ENCODE data around the gene PCDHGC4.

DNA sequence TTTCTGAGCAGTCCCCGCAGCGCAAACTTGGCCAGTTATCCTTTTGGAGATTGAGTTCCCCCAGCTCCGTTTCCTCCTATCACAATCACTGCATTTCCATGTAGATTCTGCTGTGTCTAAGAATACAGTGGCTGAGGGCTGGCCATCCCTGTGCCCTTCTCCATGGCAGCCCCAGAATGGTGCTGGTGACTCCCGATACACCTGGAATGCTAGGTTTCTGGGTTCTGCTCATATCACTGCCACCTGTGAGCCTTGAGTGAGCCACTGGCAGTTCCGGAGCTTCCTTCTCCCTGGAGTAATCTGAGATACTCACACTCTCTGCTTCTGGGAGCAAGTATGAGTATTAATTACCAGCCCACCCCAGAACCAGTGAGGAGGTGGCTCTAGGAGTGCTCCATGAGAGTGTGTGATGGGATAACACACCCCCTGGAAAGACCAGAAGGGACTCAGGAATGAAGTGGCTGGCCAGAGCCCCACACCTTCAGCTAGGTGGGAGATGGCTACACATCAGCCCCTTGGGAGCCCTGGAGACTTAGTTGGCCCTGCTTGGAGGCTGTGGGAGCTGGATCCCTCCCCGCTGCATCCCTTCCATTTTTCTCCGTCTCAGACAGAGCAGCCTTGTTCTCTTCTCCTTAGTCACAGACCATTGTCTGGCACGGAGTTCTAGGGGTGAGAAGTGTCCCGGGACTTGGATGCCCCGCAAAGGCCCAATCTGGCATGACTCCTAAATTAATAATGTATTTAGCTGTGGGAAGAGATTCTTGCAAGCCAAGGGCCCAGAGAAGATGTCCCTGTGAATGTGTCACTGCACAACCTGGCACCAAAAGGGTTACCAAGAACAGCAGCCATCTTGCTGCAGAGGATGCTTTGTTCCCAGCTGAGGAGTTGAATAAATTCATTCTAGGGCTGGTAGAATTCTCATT, 8.9 kb downstream of the PCDHGC4 start:
- TF ChIP-seq, protein P1, sequence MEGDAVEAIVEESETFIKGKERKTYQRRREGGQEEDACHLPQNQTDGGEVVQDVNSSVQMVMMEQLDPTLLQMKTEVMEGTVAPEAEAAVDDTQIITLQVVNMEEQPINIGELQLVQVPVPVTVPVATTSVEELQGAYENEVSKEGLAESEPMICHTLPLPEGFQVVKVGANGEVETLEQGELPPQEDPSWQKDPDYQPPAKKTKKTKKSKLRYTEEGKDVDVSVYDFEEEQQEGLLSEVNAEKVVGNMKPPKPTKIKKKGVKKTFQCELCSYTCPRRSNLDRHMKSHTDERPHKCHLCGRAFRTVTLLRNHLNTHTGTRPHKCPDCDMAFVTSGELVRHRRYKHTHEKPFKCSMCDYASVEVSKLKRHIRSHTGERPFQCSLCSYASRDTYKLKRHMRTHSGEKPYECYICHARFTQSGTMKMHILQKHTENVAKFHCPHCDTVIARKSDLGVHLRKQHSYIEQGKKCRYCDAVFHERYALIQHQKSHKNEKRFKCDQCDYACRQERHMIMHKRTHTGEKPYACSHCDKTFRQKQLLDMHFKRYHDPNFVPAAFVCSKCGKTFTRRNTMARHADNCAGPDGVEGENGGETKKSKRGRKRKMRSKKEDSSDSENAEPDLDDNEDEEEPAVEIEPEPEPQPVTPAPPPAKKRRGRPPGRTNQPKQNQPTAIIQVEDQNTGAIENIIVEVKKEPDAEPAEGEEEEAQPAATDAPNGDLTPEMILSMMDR (IDR thresholded peaks at IDR 0.05; ENCODE audit: extremely low read depth in 1 of 2, insufficient read depth in 1 of 2, low read depth in 1 of 2, low read length in 2 of 2) = no peak
- TF ChIP-seq POLR2AphosphoS5 (IDR thresholded peaks at IDR 0.05; ENCODE audit: insufficient read depth, low read depth, low read length) = no peak
- TF ChIP-seq, protein P2, sequence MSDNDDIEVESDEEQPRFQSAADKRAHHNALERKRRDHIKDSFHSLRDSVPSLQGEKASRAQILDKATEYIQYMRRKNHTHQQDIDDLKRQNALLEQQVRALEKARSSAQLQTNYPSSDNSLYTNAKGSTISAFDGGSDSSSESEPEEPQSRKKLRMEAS (IDR thresholded peaks at IDR 0.05; ENCODE audit: insufficient read depth, insufficient read length) = no peak
